AG10803 (cell line): ENCODE data around the gene TCF20.

Experiments
- DNase-seq: peaks from one replicate; pipeline ENCODE4 v3.0.0; 2010; ENCODE audit warnings: low read depth
- H3K4me3 ChIP-seq: 2 replicates; pipeline ENCODE4 v1.5.1; 2011; ENCODE audit warnings: mild to moderate bottlenecking, low read length, control low read depth
- TF ChIP-seq, protein P1 (sequence below): conservative IDR thresholded peaks from 2 replicates; pipeline ENCODE4 v1.5.1; 2011; ENCODE audit warnings: mild to moderate bottlenecking, low read length, control low read depth, inconsistent platforms

TCF20 gene

DNA sequence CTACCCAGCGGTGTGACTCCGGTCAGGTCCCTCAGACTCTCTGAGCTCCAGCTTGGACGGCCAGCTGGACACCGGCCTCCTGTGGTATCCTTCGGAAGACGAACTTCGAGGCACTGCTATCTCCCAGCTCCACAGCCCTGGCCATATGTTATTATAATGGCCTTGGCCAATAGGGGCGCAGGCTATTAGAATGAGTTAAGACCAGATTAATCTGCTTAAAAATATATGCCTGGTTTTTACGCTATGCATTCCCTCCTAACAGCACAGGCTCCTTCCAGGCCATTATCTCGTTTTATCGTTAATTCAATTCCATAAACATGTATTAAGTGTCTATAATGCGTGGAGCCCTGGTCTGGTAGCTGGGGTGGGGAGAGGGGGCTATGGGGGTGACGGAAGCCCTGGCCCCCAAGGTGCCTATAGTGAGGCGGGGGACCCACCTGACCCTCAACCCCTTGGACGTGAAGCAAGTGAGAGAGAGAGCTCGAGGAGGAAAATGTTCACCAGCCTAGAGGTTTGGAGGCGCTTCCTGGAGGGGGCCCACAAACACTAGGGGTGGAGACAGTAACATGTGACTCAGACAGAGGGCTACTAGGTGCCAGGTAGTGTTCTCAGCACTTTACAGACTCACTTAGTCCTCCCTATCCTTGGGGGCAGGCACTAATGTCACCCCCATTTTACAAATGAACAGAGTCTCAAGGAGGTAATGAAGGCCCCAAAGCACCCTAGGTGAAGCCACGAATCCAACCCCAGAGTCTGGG is 37.5 kb upstream of the TCF20 start:
- H3K4me3 ChIP-seq, result no peak overlapping the region
- DNase-seq, result no peak
- TF ChIP-seq, protein P1, sequence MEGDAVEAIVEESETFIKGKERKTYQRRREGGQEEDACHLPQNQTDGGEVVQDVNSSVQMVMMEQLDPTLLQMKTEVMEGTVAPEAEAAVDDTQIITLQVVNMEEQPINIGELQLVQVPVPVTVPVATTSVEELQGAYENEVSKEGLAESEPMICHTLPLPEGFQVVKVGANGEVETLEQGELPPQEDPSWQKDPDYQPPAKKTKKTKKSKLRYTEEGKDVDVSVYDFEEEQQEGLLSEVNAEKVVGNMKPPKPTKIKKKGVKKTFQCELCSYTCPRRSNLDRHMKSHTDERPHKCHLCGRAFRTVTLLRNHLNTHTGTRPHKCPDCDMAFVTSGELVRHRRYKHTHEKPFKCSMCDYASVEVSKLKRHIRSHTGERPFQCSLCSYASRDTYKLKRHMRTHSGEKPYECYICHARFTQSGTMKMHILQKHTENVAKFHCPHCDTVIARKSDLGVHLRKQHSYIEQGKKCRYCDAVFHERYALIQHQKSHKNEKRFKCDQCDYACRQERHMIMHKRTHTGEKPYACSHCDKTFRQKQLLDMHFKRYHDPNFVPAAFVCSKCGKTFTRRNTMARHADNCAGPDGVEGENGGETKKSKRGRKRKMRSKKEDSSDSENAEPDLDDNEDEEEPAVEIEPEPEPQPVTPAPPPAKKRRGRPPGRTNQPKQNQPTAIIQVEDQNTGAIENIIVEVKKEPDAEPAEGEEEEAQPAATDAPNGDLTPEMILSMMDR, result no peak

DNA sequence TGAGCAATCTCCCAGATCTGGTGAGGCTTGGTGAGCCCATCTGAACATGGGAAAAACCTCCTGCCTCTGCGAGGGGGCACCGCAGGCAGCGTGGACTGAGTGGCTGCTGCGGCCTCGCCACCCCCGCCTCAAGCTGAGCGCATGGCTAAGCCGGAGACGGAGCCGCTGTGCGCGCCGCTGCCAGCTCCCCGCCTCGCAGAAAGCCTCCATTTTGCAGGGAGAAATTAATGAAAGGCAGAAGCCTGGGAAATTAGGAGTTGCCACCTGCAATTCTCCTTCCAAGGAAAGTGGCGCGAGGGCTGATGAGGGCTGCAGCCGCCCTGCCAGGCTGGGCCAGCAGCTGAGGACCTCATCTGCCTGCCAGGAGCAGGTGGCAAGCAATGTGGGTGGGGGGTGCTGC is 35.6 kb upstream of the TCF20 start:
- TF ChIP-seq, protein P1, result no peak
- H3K4me3 ChIP-seq, result no peak overlapping the region
- no peak for DNase-seq

DNA sequence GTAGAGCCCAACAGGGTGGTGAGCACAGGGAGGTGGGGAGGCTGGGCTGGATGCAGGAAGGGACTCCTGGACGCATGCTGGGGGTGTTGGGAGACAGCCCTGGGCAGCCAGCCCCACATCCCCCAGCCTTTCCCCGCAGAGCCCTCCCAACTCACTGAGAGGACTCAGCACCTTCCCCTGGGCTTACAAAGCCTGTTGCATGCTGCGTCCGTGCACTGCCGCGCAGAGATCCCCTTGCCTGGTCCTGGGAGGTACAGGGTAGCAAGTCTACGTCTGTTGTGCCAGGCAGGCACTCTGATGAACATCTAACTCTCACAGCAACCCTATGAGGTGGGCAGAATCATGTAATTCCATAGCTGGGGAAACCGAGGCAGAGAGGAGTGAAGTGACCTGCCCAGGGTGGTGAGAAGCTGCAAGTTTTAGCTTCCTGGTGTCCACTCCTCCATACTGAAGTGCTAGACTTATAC is 33.9 kb upstream of the TCF20 start:
- no peak overlapping the region for H3K4me3 ChIP-seq
- no peak for DNase-seq
- TF ChIP-seq, protein P1, result no peak

DNA sequence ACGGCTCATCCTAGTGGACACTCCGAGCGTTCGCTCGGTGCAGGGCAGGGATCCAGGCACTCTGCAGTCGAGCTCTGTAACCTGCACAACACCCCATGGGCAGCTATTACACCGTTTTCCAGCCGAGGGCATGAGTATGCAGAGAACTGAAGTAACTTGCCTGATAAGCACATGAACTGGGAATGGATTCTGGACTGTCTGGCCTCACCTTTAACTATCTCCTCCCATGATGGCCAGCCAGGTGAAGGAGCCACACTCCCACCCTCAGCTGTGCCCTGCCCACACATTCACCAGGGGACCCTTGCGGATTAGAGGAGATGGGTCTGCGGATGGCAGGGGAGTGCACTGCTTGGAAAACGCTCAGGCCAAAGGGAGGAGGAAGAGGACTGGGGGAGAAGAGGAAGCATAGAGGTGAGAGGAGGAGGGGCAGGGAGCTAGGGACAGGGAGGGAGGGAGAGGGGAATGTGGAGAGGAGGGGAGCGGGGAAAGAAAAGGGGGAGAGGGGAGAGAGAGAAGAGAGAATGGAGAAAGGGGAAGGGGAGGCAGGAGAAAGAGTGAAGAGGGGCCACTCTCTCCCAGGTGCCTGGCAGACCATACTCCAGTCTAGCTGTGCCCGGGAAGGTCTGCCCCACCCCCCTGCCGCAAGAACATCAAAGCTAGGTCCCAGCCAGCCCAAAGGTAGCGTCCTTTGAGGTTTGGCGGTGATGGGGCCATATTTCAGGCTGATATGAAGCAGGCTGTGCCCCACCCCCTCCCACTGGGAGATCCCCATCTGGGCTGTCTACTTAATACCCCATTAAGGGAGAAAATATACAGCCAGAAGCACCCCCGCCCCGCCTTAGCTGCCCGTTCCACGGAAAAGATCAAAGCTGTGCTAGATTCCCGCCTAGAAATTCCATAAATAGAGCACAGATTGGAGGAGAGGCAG is 33.2 kb upstream of the TCF20 start:
- no peak overlapping the region for H3K4me3 ChIP-seq
- TF ChIP-seq, protein P1, result no peak
- DNase-seq, result no peak

DNA sequence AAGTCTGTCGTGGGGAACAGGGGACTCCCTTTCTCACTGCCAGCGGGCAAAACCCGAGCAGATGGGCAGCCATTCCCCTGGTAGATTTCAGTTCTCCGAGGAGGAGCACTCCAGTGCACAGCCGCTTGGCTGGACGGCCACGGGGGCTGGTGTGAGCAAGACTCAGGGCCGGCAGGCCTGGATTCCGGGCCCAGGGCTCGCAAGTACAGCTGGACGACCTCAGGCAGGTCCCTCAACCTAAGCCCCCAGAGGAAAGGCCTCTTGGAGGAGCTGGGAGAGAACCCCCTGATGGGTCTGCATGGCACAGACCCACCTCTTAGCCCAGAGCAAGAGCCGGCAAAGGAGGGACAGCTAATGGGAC is 31.3 kb upstream of the TCF20 start:
- TF ChIP-seq, protein P1, result no peak
- no peak for DNase-seq
- no peak overlapping the region for H3K4me3 ChIP-seq

DNA sequence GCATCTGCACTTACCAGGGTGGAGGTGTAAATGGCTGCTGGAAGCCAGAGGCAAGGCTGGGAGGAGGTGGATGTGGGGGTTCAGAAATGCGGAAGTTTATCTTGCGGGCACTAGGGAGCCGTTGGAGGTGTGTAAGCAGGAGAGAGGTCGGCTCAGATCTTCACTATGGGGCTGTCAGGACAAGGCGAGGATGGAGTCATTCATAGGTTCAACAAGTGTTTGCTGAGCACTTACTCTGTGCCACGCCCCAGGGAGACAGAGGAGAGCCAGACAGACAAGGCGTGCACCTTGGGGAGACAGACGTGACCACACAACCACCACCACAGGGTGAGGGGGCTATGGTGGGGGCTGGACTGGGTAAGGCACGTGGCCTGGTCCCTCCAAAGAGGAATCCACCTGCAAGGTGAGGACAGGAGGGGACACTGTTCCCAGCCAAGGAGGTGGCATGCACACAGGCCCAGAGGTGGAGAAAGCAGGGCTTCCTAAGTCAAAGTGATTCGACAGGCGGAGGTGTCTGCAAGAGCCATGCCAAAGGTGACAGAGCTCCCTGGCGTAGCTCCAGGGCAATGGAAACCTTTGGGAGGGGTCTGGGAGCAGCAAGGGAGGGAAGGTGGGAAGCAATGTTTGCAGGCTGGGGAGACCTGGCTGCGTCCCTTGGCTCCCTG is 30.8 kb upstream of the TCF20 start:
- no peak overlapping the region for H3K4me3 ChIP-seq
- DNase-seq, result no peak
- TF ChIP-seq, protein P1, result no peak
